DMS79 treated with DMSO at 0.1 percent for 48 hours (cell line): Measurements from ENCODE around the gene ADISSP.
A peak's percentile ranks its signal among the peaks of the same experiment; 100 is the strongest.
"Not testable (repeated sequence)": the region's sequence is repeated elsewhere in the genome, so short reads cannot be mapped to it uniquely, and the experiment has no call there.

Experiments used
- DNase-seq: peaks from one replicate; lab custom pipeline; 2025; lab: John Stamatoyannopoulos, UW

The ADISSP gene

GRCh38 chr20:3797592-3798372 lies 30.2 kb upstream of the ADISSP start:
- peak; percentile 30 for DNase-seq

- DNase-seq = no peak
Observed at GRCh38 chr20:3797226-3797545, 29.6 kb upstream of the ADISSP start.

- no peak for DNase-seq
Observed at GRCh38 chr20:3796477-3797225, 29.1 kb upstream of the ADISSP start.

- peak; percentile 87 for DNase-seq
Observed at GRCh38 chr20:3795511-3796468, 28.2 kb upstream of the ADISSP start, which contains the start of gene CDC25B. TSS of gene CDC25B (plus strand) at chr20:3796310. CDS start at chr20:3796532, 222 bp downstream.

- DNase-seq = no peak
Observed at GRCh38 chr20:3794701-3795420, 27.3 kb upstream of the ADISSP start.

GRCh38 chr20:3794168-3794567 lies 26.6 kb upstream of the ADISSP start:
- DNase-seq = not testable (repeated sequence)

- DNase-seq = not testable (repeated sequence)
Observed at GRCh38 chr20:3789201-3789600, 21.6 kb upstream of the ADISSP start.

- no peak for DNase-seq
Observed at GRCh38 chr20:3788685-3789155, 21.2 kb upstream of the ADISSP start.

- DNase-seq = no peak
Observed at GRCh38 chr20:3787324-3788014, 19.9 kb upstream of the ADISSP start.

GRCh38 chr20:3786665-3787323 lies 19.2 kb upstream of the ADISSP start, which contains the start of gene CENPB:
TSS of gene CENPB (minus strand) at chr20:3786740. CDS start at chr20:3786483, 257 bp downstream.
- DNase-seq = peak; percentile 53

- no peak for DNase-seq
Observed at GRCh38 chr20:3786126-3786484, 18.6 kb upstream of the ADISSP start.

- DNase-seq = no peak
Observed at GRCh38 chr20:3785240-3786125, 17.9 kb upstream of the ADISSP start.

GRCh38 chr20:3784863-3785239 lies 17.3 kb upstream of the ADISSP start:
- no peak for DNase-seq

GRCh38 chr20:3784216-3784853 lies 16.8 kb upstream of the ADISSP start:
- DNase-seq = no peak

- no peak for DNase-seq
Observed at GRCh38 chr20:3783511-3784195, 16.1 kb upstream of the ADISSP start.

GRCh38 chr20:3783068-3783489 lies 15.5 kb upstream of the ADISSP start:
- no peak for DNase-seq

GRCh38 chr20:3782597-3782996 lies 15.0 kb upstream of the ADISSP start:
- no peak for DNase-seq
